ENCODE data around the gene CKB. TPM values are rescaled to one million over a fixed set of nuclear protein-coding genes. Genes with fewer than 3 reads are reported as not detected.

Gene CKB
- total RNA-seq, 2 experiments from 2014 or later = 0.82 to 3.0 TPM

- CTCF ChIA-PET (ENCODE audit: unreplicated experiment) = no interaction called here
- no peaks in the 10 kb centered on the region for H3K79me2 ChIP-seq (ENCODE audit: insufficient read depth, low read depth, low read length)
- H3K4me2 ChIP-seq (ENCODE audit: low read length) = no peak overlapping the region
- intact Hi-C loops (cut with micrococcal nuclease; ENCODE audit: unreplicated experiment) = no loop called here
- no peak for DNase-seq (ENCODE audit: low spot score)
- no peak overlapping the region for H3K4me3 ChIP-seq (ENCODE audit: low read depth, low read length, poor library complexity, severe bottlenecking)
- TF ChIP-seq, protein P1, sequence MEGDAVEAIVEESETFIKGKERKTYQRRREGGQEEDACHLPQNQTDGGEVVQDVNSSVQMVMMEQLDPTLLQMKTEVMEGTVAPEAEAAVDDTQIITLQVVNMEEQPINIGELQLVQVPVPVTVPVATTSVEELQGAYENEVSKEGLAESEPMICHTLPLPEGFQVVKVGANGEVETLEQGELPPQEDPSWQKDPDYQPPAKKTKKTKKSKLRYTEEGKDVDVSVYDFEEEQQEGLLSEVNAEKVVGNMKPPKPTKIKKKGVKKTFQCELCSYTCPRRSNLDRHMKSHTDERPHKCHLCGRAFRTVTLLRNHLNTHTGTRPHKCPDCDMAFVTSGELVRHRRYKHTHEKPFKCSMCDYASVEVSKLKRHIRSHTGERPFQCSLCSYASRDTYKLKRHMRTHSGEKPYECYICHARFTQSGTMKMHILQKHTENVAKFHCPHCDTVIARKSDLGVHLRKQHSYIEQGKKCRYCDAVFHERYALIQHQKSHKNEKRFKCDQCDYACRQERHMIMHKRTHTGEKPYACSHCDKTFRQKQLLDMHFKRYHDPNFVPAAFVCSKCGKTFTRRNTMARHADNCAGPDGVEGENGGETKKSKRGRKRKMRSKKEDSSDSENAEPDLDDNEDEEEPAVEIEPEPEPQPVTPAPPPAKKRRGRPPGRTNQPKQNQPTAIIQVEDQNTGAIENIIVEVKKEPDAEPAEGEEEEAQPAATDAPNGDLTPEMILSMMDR (conservative IDR thresholded peaks at IDR 0.05; ENCODE audit: low read length) = no peak
- TF ChIP-seq EZH2phosphoT487 (IDR thresholded peaks at IDR 0.05; ENCODE audit: borderline replicate concordance, low read depth, low read length) = no peak
- H3K4me1 ChIP-seq (ENCODE audit: insufficient read depth, low read length, poor library complexity, severe bottlenecking) = no peaks in the 10 kb centered on the region
- H2AFZ ChIP-seq (ENCODE audit: low read length) = no peak overlapping the region
- BruUV-seq (replicated peaks) = no TSS peak
- POLR2A ChIA-PET = no interaction called here
- H3K9me2 ChIP-seq (ENCODE audit: insufficient read depth, low read length) = no peaks in the 10 kb centered on the region
- no peaks in the 10 kb centered on the region for H3K9me3 ChIP-seq (ENCODE audit: low read length)
- peaks cover 59% of the 10 kb centered on the region for H3K36me3 ChIP-seq (ENCODE audit: insufficient read depth, low read length)
- no peaks in the 10 kb centered on the region for H4K20me1 ChIP-seq (ENCODE audit: insufficient read depth, low read length)
- no peak overlapping the region for H3K27ac ChIP-seq (ENCODE audit: low read depth, low read length, poor library complexity, severe bottlenecking)
Observed at GRCh38 chr14:103488960-103489359, 33.7 kb downstream of the CKB start.

DNA sequence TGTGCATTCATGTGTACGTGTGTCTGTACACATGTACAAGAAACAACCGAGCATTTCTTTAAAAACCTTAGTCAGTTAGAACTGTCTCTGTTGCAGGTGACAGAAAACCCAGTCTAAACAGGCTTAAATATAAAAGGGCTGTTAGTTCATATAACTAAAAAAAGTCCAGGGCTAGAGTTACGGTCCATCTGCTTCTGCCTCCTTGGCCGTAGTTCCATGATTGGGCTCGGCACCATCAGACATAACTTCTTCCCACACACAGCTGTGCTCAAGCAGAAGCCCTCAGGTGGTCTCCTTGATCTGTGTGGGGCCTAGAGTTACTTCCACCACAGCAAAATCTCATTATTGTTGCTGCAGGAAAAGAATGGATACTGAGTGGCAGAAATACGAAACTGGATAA lies 34.6 kb downstream of the CKB start:
- Histone ChIP-seq H3K36me3 (ENCODE audit: insufficient read depth, low read length) (peaks cover 62% of the 10 kb centered on the region), H3K4me2 (ENCODE audit: low read length) (no peak overlapping the region), H4K20me1 (ENCODE audit: insufficient read depth, low read length) (no peaks in the 10 kb centered on the region), H3K79me2 (ENCODE audit: insufficient read depth, low read depth, low read length) (no peaks in the 10 kb centered on the region), H3K4me3 (ENCODE audit: low read depth, low read length, poor library complexity, severe bottlenecking) (no peak overlapping the region), H3K4me1 (ENCODE audit: insufficient read depth, low read length, poor library complexity, severe bottlenecking) (no peaks in the 10 kb centered on the region), H2AFZ (ENCODE audit: low read length) (no peak overlapping the region), H3K9me2 (ENCODE audit: insufficient read depth, low read length) (no peaks in the 10 kb centered on the region), H3K9me3 (ENCODE audit: low read length) (no peaks in the 10 kb centered on the region), H3K27ac (ENCODE audit: low read depth, low read length, poor library complexity, severe bottlenecking) (no peak overlapping the region)
- TF ChIP-seq EZH2phosphoT487 (IDR thresholded peaks at IDR 0.05; ENCODE audit: borderline replicate concordance, low read depth, low read length) = no peak
- TF ChIP-seq, protein P1 (conservative IDR thresholded peaks at IDR 0.05; ENCODE audit: low read length) = no peak
- no TSS peak for BruUV-seq (replicated peaks)
- CTCF ChIA-PET (ENCODE audit: unreplicated experiment) = no interaction called here
- intact Hi-C loops (cut with micrococcal nuclease; ENCODE audit: unreplicated experiment) = no loop called here
- POLR2A ChIA-PET = no interaction called here
- no peak for DNase-seq (ENCODE audit: low spot score)

- Histone ChIP-seq H3K9me2 (ENCODE audit: insufficient read depth, low read length) (no peaks in the 10 kb centered on the region), H3K79me2 (ENCODE audit: insufficient read depth, low read depth, low read length) (no peaks in the 10 kb centered on the region), H3K4me1 (ENCODE audit: insufficient read depth, low read length, poor library complexity, severe bottlenecking) (peaks cover 8% of the 10 kb centered on the region), H3K4me3 (ENCODE audit: low read depth, low read length, poor library complexity, severe bottlenecking) (no peak overlapping the region), H2AFZ (ENCODE audit: low read length) (no peak overlapping the region), H3K27ac (ENCODE audit: low read depth, low read length, poor library complexity, severe bottlenecking) (no peak overlapping the region), H3K4me2 (ENCODE audit: low read length) (no peak overlapping the region), H3K9me3 (ENCODE audit: low read length) (no peaks in the 10 kb centered on the region), H4K20me1 (ENCODE audit: insufficient read depth, low read length) (peaks cover 3% of the 10 kb centered on the region; the same call in 1 of the 2 replicates), H3K36me3 (ENCODE audit: insufficient read depth, low read length) (peaks cover 65% of the 10 kb centered on the region)
- no peak for DNase-seq (ENCODE audit: low spot score)
- BruUV-seq (replicated peaks) = no TSS peak
- CTCF ChIA-PET (ENCODE audit: unreplicated experiment) = no interaction called here
- TF ChIP-seq, protein P1 (conservative IDR thresholded peaks at IDR 0.05; ENCODE audit: low read length) = no peak
- no peak for TF ChIP-seq EZH2phosphoT487 (IDR thresholded peaks at IDR 0.05; ENCODE audit: borderline replicate concordance, low read depth, low read length)
- intact Hi-C loops (cut with micrococcal nuclease; ENCODE audit: unreplicated experiment) = no loop called here
- POLR2A ChIA-PET = no interaction called here
Observed at GRCh38 chr14:103485504-103485903, 37.1 kb downstream of the CKB start.

All from OCI-LY7 (cell line).